Activated CD4-positive, alpha-beta T cell treated with anti-CD3 and anti-CD28 coated beads, Interleukin-2, Interleukin-6, amounts not matched to agents 100 ng/mL and 50 ng/mL, durations not matched to agents 16 hours and 8 hours (primary cell): ENCODE data around the gene PNMT.
"Not testable (repeated sequence)": the region's sequence is repeated elsewhere in the genome, so short reads cannot be mapped to it uniquely, and the experiment has no call there.

Source experiments
- DNase-seq: peaks from one replicate; pipeline ENCODE4 v3.0.0-alpha.2; 2020

PNMT gene

GRCh38 chr17:39695089-39695474 lies 26.8 kb downstream of the PNMT start:
- DNase-seq, result no peak

DNA sequence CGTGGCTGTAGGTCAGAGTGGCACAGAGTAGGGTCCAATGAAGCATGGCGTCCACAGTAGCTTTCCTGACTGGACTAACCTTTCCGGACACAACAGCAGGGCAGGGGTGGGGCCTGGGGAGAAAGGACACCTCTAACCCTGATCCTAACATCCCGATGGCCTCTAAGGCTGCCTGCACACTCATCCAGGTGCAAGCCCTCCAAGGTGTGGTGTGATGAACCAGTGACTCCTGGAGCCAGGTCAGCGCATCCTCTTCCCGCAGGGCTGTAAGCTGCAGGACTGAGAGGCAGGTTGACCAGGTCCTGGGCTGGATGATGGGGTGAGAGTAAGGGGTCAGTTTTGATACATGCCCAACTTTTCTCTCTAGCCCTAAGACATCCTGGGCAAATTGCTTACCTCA lies 28.5 kb downstream of the PNMT start:
- no peak for DNase-seq

DNA sequence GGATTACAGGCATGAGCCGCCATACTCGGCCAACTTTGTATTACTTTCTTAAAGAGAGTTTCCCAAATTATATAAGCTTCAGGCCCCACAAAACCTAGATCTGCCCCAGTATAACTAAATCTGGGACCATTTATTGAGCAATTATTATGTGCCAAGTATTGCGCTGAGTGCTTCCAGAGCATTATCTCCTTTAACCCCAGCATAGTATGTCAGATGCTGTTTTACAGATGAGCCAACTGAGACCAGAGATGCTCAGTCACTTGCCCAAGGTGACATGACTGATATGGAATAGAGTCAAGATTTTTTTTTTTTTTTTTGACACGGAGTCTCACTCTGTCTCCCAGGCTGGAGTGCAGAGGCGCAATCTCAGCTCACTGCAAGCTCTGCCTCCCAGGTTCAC lies 29.7 kb downstream of the PNMT start:
- no peak for DNase-seq

DNA sequence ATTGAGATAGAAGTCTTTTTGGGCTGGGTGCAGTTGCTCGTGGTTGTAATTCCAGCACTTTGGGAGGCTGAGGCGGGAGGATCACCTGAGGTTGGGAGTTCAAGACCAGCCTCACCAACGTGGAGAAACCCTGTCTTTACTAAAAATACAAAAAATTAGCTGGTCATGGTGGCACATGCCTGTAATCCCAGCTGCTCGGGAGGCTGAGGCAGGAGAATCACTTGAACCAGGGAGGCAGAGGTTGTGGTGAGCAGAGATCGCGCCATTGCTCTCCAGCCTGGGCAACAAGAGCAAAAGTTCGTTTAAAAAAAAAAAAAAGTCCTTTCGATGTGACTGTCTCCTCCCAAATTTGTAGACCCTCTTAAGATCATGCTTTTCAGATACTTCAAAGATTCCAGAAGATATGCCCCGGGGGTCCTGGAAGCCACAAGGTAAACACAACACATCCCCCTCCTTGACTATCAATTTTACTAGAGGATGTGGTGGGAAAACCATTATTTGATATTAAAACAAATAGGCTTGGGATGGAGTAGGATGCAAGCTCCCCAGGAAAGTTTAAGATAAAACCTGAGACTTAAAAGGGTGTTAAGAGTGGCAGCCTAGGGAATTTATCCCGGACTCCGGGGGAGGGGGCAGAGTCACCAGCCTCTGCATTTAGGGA lies 31.0 kb downstream of the PNMT start:
- DNase-seq, result not testable (repeated sequence)

DNA sequence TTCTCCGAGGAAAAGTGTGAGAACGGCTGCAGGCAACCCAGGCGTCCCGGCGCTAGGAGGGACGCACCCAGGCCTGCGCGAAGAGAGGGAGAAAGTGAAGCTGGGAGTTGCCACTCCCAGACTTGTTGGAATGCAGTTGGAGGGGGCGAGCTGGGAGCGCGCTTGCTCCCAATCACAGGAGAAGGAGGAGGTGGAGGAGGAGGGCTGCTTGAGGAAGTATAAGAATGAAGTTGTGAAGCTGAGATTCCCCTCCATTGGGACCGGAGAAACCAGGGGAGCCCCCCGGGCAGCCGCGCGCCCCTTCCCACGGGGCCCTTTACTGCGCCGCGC lies 31.5 kb downstream of the PNMT start, which contains the start of gene ERBB2:
ERBB2 (plus strand) TSS at position 247 of the 330 bp plus-strand sequence. CDS start 175 bp downstream, outside the sequence.
- DNase-seq, result no peak

DNA sequence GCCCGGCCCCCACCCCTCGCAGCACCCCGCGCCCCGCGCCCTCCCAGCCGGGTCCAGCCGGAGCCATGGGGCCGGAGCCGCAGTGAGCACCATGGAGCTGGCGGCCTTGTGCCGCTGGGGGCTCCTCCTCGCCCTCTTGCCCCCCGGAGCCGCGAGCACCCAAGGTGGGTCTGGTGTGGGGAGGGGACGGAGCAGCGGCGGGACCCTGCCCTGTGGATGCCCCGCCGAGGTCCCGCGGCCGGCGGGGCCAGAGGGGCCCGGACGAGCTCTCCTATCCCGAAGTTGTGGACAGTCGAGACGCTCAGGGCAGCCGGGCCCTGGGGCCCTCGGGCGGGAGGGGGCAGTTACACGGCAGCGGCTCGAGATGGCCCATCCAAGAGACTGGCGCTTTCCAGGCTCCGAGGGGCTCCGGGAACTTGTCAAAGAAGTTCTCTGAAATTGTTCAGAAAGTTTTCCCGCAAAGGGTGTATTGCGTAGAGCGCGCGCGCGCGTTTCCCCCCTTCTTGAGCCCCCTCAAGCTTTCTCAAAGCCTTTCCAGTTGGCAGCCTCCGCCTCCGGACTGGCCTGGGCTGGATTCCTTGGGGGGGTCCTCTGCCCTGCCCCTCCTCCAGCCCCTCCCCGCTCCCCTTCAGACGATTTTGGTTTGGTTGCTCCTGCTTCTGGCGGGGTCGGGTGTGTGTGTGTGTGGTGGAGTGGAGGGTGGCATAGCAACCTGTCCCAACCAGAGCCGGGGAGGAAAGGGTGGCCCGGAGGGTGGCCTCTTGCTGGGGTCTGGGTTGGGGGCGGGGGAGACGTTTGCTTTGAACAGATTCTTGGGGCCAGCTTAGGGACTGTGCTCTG lies 32.1 kb downstream of the PNMT start:
- no peak for DNase-seq

- DNase-seq, result no peak
Measured at GRCh38 chr17:39701012-39701783, 32.9 kb downstream of the PNMT start.

DNA sequence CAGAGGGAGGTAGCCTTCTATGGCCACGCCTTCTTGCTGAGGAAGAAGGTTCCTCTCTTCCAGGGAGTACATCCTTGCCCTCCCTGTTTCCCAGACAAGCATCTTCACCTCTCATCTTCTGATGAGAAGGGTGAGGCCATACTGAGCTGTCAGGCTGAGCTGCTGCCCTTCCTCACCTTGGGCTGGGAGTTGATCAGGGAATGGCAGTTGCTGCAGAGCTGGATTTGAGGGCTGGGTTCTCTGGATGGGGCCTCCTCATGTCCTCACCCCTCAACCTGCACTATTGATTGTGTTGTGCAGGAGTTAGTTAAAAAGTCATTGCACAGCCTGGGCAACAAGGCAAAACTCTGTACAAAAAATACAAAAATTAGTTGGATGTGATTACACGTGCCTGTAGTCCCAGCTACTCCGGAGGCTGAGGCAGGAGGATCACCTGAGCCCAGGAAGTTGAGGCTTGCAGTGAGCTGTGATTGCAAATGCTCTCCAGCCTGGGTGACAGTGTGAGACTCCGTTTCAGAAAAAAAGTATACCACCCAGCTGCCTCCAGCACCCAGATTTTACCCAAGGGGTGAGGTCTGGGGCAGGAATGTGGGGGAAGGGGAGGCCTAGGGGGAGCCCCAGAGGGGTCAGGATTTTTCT lies 33.6 kb downstream of the PNMT start:
- no peak for DNase-seq

DNA sequence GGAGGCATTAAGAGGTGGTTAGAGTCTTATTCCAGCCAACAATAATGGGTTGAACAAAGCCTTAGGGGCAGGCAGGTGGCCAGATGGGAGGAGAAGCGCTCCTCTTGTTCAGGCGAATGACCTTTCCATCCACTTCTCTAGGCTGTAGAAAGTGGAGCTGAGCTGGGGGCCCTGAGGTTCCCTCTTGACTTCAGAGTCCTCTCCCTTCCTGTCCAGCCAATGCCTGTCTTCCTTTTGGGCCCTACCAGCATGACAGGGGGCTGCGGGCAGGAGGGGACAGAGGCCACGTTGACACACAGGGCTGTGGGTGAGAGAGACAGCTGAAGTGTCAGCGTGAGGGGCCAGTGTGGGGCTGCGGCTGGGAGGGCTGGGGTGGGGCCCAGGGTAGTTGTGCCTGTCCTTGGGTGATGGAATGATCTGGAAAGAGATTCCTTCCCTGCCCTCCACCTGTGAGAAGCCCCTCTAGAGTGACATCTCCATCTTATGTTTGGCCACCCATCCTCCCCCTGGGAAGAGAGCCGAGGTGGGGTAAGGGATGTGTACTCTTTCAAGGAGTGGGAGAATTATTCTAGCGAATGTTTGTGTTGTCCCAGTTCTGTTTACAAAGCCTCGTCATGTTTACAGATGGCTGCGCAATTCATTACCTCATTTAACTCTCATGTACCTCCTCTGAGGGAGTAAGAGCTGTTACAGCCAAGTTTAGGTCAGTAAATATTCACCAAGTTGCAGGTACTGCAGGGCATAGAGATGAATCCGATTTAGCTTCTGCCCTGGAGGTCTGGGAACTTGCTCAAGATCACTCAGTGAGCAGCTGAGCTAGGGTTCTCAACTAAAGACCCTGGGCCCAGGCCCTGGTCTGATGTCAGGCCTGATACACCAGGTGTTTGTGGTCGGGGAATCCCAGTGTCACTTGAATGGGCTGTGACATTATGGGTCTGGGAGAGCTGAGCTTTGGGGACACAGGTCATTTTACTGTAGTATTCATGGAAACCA lies 34.9 kb downstream of the PNMT start:
- no peak for DNase-seq

GRCh38 chr17:39703913-39704312 lies 35.7 kb downstream of the PNMT start:
- DNase-seq, result no peak

DNA sequence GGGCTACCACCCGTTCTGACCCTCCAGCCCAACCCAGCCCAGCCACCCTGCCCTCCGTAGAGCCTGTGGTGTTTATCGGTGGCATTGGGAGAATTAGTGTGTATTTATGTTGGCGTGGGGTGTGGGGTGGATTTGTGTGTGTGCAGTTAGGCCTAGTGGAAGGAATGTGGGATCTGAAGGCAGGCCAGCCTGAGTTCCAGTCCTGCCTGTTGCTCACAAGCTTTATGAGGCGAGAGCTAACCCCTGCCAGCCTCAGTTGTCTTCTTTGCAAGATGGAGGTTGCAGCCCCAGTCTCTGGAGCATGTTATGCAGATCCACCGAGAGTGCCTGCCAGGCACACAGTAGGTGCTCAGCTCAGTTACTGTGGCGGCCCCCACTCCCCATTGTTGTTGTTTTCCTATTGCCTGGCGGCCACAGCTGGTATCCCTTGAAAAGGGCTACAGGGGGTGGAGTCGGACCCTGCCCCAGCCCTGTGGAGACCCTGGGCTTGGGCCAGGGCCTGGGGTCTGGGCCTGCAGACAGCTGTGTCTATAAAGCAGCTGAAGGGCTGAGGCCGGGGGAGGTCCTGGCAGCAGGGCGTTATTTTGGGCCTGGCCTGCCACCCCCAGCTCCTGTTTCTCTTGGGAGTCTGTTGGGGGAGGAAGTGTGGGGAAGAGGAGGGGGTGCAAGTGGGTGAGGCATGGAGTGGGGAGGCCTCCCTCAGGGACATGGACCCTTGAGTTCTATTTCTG lies 36.7 kb downstream of the PNMT start:
- no peak for DNase-seq

DNA sequence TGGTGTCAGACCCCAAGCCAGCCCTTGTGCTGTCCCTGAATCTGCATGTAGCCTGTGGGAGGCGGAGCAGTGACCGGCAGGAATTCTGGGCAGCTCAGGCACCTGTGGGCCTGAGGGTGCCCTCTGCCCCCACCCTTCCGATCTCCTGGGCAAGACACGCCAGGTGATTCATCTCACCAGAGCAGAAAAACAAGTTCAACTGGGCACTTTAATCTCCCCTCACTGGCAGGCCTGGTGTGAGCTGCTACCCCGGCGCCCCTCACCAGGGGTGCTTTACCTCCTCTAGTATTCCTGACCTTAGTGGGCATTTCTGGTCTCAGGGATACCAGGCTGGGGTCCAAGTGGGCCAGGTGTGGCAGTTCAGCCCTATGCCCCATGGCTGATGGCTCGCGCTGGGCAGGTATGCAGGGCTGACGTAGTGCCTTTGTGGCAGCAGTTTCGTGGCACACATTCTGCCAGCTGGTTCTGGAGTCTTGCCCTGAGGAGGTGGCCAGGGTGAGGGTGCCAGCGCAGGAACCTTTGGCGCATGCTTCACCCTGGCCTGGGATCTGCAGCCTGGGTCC lies 37.6 kb downstream of the PNMT start:
- DNase-seq, result no peak

DNA sequence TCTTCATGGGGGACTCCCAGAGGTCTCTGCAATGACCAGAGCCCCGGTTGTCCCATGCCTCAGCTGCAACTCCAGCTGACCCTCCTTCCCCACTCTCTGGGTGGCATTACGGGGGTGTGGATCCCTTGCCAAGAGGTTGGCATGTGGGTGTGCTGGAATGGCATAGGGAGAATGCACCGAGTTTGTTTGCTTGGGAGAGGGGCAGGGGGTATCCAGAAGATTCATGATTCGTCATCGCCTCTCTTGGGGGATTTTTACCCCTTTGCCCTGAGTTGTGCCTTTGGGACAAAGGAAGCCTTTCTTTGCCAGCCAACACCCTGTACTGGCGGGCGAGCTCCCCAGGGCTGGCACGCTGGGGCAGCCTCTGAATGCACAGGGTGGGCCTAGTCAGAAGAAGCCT lies 38.1 kb downstream of the PNMT start:
- DNase-seq, result no peak

DNA sequence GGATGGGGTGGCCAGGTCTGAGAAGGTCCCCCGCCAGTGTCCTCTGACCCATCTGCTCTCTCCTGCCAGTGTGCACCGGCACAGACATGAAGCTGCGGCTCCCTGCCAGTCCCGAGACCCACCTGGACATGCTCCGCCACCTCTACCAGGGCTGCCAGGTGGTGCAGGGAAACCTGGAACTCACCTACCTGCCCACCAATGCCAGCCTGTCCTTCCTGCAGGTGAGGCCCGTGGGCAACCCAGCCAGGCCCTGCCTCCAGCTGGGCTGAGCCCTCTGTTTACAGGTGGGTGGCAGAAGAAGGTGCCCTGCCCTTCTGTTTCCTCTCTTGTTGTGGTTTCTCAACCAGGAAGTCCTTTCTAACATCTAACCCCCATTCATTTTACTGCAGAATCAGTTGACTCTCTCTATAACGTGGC lies 38.7 kb downstream of the PNMT start:
- DNase-seq, result no peak

DNA sequence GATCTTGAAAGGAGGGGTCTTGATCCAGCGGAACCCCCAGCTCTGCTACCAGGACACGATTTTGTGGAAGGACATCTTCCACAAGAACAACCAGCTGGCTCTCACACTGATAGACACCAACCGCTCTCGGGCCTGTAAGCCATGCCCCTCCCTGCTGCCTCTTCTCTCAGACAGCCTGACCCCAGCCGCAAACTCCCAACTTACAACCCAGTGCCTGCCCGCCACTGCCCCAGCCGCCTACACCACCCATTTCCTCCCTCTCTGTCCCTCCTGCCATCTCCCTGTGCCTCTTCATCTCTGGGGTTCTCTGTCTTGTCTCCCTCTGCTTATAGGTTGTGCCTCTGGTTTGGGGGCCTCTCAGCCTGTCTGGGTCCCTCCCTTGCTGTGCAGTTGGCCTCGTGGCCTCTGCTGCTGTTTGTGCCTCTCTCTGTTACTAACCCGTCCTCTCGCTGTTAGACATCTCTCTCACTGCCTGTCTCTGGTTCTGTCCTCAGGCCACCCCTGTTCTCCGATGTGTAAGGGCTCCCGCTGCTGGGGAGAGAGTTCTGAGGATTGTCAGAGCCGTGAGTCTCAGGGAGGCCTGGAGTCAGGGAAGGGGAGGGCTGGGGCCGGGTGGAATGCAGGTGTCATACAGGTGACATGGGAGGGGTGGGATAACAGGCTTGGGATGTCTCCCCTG lies 41.2 kb downstream of the PNMT start:
- DNase-seq, result no peak

DNA sequence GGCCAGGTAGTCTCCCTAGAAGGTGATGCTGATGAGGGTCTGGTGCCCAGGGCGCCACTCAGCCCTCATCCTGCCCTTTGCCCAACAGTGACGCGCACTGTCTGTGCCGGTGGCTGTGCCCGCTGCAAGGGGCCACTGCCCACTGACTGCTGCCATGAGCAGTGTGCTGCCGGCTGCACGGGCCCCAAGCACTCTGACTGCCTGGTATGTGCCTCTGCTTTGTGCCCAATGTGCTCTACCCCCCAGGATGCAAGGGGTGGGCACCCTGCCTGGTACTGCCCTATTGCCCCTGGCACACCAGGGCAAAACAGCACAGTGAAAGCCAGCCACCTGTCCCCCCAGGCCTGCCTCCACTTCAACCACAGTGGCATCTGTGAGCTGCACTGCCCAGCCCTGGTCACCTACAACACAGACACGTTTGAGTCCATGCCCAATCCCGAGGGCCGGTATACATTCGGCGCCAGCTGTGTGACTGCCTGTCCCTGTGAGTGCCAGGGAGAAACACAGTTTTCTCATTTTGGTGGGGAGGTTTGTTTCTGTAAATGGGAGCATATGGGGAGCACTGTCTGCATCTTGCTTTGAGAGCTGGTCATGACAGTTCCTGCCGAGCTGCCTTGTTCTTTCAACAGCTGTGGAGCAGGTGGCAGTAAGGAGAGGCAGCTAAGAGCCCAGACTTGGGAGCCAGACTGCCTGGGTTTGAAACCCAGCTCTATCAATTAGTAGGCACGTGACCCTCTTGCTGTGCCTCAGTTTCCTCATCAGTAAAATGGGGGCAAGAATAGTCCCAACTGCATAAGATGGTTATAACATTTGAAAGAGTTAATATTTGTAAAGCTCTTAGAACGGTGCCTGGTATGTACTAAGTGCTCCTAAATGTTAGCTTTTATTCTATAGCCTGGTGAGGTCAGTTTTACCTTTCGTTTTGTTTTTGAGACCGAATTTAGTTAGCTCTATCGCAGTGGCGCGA lies 42.0 kb downstream of the PNMT start:
- no peak for DNase-seq

DNA sequence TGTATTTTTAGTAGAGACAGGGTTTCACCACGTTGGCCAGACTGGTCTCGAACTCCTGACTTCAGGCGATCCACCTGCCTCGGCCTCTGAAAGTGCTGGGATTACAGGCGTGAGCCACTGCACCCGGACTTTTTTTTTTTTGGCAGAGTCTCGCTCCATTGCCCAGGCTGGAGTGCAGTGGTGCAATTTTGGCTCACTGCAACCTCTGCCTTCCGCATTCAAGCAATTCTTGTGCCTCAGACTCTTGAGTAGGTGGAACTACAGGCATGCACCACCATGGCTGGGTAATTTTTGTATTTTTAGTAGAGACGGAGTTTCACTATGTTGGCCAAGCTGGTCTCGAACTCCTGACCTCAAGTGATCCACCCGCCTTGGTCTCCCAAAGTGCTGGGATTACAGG lies 42.8 kb downstream of the PNMT start:
- not testable (repeated sequence) for DNase-seq

DNA sequence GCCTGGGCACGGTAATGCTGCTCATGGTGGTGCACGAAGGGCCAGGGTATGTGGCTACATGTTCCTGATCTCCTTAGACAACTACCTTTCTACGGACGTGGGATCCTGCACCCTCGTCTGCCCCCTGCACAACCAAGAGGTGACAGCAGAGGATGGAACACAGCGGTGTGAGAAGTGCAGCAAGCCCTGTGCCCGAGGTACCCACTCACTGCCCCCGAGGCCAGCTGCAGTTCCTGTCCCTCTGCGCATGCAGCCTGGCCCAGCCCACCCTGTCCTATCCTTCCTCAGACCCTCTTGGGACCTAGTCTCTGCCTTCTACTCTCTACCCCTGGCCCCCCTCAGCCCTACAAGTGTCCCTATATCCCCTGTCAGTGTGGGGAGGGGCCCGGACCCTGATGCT lies 43.6 kb downstream of the PNMT start:
- no peak for DNase-seq

- no peak for DNase-seq
Measured at GRCh38 chr17:39714234-39714633, 46.0 kb downstream of the PNMT start.
